GM19351 (cell line): ENCODE measurements around the gene NTN1.

ENCODE experiments used
- ATAC-seq: cut with Tn5 transposase; IDR thresholded peaks from one replicate; pipeline ENCODE4 v1.9.1; 2021; ENCODE audit warnings: mild to moderate bottlenecking, moderate library complexity; ENCODE audit not compliant: unreplicated experiment

The NTN1 gene

GRCh38 chr17:9188367-9188766 lies 167.1 kb downstream of the NTN1 start:
- no peak for ATAC-seq

- ATAC-seq: no peak
Observed at GRCh38 chr17:9189870-9190269, 168.6 kb downstream of the NTN1 start.

- ATAC-seq: no peak
Observed at GRCh38 chr17:9192010-9192409, 170.7 kb downstream of the NTN1 start.

GRCh38 chr17:9195411-9195810 lies 174.1 kb downstream of the NTN1 start:
- ATAC-seq: no peak

GRCh38 chr17:9195961-9196670 lies 174.8 kb downstream of the NTN1 start:
- ATAC-seq: no peak

GRCh38 chr17:9199571-9200551 lies 178.6 kb downstream of the NTN1 start:
- ATAC-seq: no peak

- ATAC-seq: peak; percentile 65
Observed at GRCh38 chr17:9200699-9201359, 179.5 kb downstream of the NTN1 start.

GRCh38 chr17:9202532-9202931 lies 181.2 kb downstream of the NTN1 start:
- no peak for ATAC-seq

GRCh38 chr17:9203771-9204425 lies 182.6 kb downstream of the NTN1 start:
- ATAC-seq: no peak

- ATAC-seq: no peak
Observed at GRCh38 chr17:9204637-9205329, 183.5 kb downstream of the NTN1 start.

- no peak for ATAC-seq
Observed at GRCh38 chr17:9205520-9206409, 184.5 kb downstream of the NTN1 start.

- no peak for ATAC-seq
Observed at GRCh38 chr17:9206410-9206703, 185.0 kb downstream of the NTN1 start.

- no peak for ATAC-seq
Observed at GRCh38 chr17:9206741-9207332, 185.5 kb downstream of the NTN1 start.

- no peak for ATAC-seq
Observed at GRCh38 chr17:9208381-9209105, 187.2 kb downstream of the NTN1 start.

- ATAC-seq: no peak
Observed at GRCh38 chr17:9209347-9209746, 188.0 kb downstream of the NTN1 start.

- ATAC-seq: no peak
Observed at GRCh38 chr17:9209781-9210370, 188.6 kb downstream of the NTN1 start.

- no peak for ATAC-seq
Observed at GRCh38 chr17:9211133-9211765, 189.9 kb downstream of the NTN1 start.
